ENCODE results near the gene C1QL2.

The C1QL2 gene

DNA sequence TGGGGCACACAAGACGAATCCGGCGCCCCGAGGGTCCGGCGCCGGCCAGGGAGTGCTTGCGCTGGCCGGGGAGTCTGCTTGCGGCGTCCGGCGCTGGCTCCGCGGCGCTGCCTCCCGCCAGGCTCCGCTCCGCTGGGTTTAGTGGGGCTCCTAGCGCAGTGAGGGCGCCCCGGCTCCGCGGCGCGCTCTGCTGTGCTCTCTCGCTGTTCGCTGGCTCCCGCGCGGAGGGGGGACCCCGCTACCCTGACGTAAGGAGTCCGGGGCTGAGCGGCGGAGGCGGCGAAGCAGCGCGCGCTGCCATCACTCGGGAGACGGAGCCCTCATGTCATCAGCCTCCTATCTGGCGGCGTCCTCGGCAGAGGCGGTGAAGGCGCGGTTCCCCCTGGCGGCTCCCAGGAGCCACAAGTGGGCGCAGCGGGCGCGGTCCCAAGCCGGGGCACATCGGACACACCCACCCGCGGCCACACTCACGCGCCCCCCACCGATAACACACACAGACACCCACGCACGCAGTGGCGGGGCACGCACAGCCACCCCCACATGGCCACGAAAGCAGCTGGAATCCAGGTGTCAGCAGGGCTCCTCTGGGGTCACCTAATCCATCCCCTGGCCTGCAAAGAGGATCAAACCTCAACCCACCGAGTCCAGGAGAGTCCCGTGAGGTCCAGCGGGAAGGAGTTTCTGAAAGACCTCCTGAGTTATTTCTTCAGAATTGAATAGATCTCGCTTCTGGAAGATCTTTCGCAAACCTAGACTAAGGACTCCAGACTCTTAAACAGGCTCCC lies at the start of gene C1QL2:
Gene C1QL2 (minus strand): TSS at position 189 of the 785 bp plus-strand sequence. CDS start 482 bp downstream, outside the sequence.
- DNase-seq (ENCODE audit: low spot score), result no peak

GRCh38 chr2:119207447-119207846 lies 48.9 kb upstream of the C1QL2 start:
- no peak for DNase-seq (ENCODE audit: low spot score)

GRCh38 chr2:119206201-119206600 lies 47.6 kb upstream of the C1QL2 start:
- no peak for DNase-seq (ENCODE audit: low spot score)

DNA sequence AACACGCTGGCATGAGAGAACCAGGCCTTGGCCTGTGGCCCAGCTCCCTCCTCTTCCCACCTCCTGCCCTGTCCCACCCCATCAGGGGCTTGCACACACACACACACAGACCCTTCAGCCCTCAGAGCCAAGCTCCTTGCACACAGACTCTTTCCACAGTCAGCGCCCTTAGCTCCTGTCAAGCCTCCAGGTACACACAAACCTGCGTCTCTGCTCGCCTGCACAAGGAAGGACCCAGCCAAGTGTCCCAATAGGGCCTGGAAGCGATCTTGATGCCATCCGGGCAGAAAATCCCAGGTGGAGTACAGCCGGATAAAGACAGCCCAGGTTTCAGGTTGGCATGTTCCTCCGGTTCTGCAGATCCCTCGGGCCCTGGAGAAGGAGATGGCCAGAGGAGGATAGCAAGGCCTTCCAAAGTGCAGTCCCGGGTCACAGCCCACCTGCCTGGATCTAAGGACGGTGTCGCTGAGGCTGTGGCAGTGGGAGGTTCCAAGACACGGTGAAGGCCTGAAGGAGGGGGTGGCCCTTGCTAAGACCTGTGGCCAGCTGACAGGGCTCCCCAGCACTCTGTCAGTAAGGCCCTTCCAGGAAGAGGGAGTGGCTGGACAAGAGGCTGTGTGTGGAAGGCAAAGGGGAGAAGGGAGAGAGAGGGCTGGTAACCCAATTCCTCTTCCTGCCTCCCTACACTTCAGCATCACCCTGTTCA lies 46.6 kb upstream of the C1QL2 start:
- no peak for DNase-seq (ENCODE audit: low spot score)

DNA sequence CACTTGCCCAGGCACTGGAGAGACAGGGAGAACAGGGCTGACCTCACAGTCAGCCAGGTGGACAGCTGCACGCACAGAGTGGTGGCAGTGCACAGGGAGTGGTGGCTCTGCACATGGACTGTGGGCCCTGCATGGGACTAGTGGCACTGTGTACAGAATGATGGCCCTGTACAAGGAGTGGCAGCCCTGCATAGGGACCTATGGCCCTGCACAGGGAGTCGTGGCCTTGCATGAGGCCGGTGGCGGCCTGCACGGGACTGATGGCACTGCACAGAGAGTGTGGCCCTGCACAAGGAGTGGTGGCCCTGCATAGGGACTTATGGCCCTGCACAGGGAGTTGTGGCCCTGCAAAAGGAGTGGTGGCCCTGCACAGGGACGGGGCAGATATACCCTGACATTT lies 46.0 kb upstream of the C1QL2 start:
- DNase-seq (ENCODE audit: low spot score), result no peak

DNA sequence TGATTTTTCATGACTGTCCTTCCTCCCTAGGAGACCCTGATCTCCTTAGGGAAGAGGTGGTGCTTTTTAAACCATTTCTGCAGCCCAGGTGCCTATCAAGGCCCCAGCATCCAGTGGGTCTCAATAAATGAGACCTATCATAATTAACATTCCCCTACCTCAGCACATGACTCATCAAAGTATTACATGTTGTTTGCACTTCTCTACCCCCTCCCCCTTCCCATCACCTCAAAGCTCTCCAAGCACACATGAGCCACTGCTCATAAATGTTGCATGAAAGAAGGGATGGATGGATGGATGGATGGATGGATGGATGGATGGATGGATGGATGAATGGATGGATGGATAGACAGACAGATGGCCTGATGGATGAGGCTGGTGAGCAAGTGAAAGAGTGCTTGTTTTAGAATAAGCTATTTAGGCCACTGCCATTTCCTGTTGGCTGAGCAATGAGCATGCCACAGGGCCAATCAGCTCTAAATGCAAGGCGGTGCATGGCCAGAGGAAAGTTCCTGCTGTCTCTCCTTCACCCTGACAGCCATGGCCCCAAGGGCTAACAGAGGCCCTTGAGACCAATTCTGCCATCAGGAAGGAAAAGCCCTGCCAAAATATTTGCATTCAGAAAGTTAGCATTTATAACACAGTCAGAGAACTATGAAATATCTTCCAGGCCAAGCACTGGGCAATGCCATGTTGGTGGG lies 44.2 kb upstream of the C1QL2 start:
- DNase-seq (ENCODE audit: low spot score), result no peak

DNA sequence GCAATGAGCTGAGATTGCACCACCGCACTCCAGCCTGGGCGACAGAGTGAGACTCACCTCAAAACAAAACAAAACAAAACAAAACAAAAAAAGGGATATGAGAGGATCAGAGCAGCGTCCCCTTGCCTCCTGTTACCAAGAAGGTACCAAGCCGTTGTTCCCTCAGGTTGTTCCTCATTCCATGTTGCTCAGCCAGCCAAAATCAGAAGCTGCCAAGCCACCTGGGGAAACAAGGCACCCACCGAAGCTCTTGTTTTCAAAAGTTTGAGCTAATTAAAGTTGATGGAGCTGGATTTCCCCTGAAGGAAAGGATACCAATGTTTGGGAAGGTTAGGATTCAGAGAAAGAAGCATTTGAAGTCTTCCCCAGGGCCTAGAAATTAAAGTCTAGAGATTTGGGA lies 43.3 kb upstream of the C1QL2 start:
- DNase-seq (ENCODE audit: low spot score), result no peak

- no peak for DNase-seq (ENCODE audit: low spot score)
These were observed 39.8 kb upstream of the C1QL2 start for GRCh38 chr2:119198240-119198840.

GRCh38 chr2:119197529-119198239 lies 39.1 kb upstream of the C1QL2 start:
- no peak for DNase-seq (ENCODE audit: low spot score)

- DNase-seq (ENCODE audit: low spot score), result no peak
These were observed 38.5 kb upstream of the C1QL2 start for GRCh38 chr2:119197126-119197405.

DNA sequence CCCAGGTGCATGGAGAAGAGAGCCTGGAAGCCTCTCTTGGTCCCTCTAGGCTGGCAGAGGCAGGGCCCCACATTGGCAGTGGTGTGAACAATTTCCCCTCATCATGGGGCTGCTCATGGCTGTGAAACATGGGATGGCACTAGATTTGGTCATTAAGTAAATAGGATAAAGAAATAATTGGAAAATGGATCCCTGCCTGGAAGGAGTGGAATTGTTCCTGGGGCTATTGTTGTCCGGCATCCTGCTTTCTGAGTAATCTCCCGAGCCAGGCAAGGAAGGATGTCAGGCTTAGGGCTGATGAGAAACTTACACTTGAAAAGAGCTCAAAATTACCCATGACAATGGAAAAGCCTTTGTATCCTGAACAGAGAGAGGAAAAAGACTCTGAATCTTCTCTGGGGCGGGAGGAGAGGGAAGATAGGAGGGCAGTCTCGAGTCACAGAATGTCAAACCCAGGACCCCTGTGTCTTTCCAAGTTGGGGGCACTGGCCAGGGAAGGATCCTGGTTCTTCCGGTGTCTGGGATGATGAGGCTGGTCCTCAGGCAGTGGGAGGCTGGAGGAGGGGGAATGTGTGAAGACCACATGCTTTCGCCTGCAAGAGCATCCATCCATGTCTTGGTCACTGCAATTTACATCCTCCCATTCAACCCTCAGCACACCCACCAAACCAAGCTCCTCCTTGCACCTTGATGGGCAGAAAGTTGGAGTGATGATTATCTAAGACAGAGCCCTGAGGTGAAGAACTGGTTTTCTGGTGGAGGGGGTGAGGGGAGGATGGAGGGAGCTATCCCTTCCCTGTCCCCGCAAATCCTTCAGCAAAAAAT lies 38.0 kb upstream of the C1QL2 start:
- no peak for DNase-seq (ENCODE audit: low spot score)

- no peak for DNase-seq (ENCODE audit: low spot score)
These were observed 37.3 kb upstream of the C1QL2 start for GRCh38 chr2:119195887-119196286.

GRCh38 chr2:119195001-119195400 lies 36.5 kb upstream of the C1QL2 start:
- no peak for DNase-seq (ENCODE audit: low spot score)

DNA sequence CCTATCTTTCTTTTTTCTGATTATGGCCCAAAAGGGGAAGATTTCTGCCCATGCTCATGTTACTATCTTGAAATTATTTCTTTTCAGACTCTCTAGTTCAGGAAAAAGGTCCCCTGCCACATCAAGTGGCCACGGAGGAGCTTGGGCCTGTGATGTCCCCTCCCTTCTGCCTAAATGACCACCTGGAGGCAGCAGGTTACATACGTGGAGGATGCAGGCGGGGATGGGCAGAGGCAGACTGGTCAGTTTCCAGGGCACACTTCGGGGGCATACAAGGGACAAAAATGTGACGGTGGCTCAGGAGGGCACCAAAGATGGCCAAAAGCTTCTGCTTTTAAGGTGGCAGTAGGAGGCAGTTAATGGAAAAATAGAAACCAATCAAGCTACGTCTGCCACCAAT lies 34.3 kb upstream of the C1QL2 start:
- no peak for DNase-seq (ENCODE audit: low spot score)

- DNase-seq (ENCODE audit: low spot score), result no peak
These were observed 32.0 kb upstream of the C1QL2 start for GRCh38 chr2:119190321-119191111.

DNA sequence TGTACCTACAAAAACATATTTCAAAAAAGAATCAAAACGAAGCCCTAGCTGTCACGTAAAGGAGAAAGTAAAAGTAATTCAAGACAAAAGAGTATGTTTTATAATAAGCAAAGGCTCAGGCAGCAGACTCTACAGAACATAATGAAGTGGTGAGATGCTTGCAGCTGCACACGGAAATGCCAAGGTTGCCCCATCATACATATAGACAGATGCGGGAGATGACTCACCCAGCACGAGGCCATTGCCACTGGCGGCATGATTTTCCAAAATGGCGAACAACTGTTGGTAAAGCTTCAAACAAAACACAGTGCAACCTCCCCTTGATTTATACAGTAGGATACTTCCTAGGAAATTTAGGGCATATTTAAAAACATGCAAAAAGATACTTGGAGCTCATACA lies 26.0 kb upstream of the C1QL2 start:
- no peak for DNase-seq (ENCODE audit: low spot score)

- DNase-seq (ENCODE audit: low spot score), result no peak
These were observed 23.4 kb upstream of the C1QL2 start for GRCh38 chr2:119181791-119182445.

- DNase-seq (ENCODE audit: low spot score), result no peak
These were observed 22.8 kb upstream of the C1QL2 start for GRCh38 chr2:119181391-119181790.

DNA sequence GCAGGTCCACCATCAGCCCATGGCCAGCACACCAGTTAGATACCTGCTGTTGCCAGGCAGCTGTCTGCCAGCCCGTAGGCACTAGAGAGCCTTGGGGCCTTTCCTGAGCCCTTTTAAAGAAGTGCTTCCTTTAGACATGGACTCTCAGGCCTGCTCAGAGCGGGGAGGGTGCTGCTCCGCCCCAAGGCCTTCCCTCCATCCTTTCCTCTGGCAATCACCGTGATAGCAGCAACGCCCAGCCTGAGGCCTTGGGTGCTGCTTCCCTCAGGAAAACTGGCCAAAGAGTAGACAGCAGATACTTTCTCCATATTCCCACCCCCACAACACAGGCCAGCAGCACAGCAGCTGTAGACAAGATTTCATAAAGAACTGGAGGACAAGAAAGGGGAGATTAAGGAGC lies 22.3 kb upstream of the C1QL2 start:
- no peak for DNase-seq (ENCODE audit: low spot score)

DNA sequence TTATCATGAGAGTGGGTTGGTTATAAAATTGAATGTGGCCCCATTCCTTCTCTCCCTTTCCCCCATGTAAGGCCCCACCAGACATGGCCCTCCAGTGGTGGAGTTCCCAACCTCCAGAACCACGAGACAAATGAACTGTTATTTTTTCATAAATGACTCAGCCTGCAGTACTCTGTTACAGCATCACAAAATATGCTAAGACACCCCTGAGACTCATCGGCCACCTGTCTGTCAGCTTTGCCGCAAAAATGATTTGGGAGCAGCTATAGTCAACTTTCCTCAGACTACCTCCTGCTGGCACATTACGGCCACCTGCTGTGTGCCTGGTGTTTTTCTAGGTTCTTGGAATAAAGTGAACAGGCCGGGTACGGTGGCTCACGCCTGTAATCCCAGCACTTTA lies 21.4 kb upstream of the C1QL2 start:
- no peak for DNase-seq (ENCODE audit: low spot score)
